GM12875 (cell line): ENCODE data around the gene CTAG2.
"Not testable (repeated sequence)": the region's sequence is repeated elsewhere in the genome, so short reads cannot be mapped to it uniquely, and the experiment has no call there.

ENCODE experiments used
- H3K4me3 ChIP-seq: one replicate; pipeline ENCODE4 v1.5.1; 2011; ENCODE audit warnings: low read depth, low read length, control low read depth
- CTCF ChIP-seq: IDR thresholded peaks from 2 replicates; pipeline ENCODE4 v1.5.1; 2011; ENCODE audit warnings: low read depth, mild to moderate bottlenecking, control low read depth, inconsistent platforms, low read length, moderate library complexity, borderline replicate concordance; ENCODE audit not compliant: insufficient read depth

The CTAG2 gene

GRCh38 chrX:154654925-154655324 is 1.5 kb upstream of the CTAG2 start:
- no peak for TF ChIP-seq CTCF
- no peak overlapping the region for H3K4me3 ChIP-seq

- H3K4me3 ChIP-seq: no peak overlapping the region
- no peak for TF ChIP-seq CTCF
Observed at GRCh38 chrX:154654372-154654771, 993 bp upstream of the CTAG2 start.

GRCh38 chrX:154653048-154653401 is 354 bp downstream of the CTAG2 start:
- TF ChIP-seq CTCF: no peak
- H3K4me3 ChIP-seq: no peak overlapping the region

- no peak for TF ChIP-seq CTCF
- no peak overlapping the region for H3K4me3 ChIP-seq
Observed at GRCh38 chrX:154652311-154653047, 900 bp downstream of the CTAG2 start.

- no peak overlapping the region for H3K4me3 ChIP-seq
- no peak for TF ChIP-seq CTCF
Observed at GRCh38 chrX:154650221-154650510, 3.2 kb downstream of the CTAG2 start.

GRCh38 chrX:154649503-154650220 is 3.7 kb downstream of the CTAG2 start:
- no peak overlapping the region for H3K4me3 ChIP-seq
- TF ChIP-seq CTCF: no peak

GRCh38 chrX:154648931-154649330 is 4.4 kb downstream of the CTAG2 start:
- no peak for TF ChIP-seq CTCF
- no peak overlapping the region for H3K4me3 ChIP-seq

GRCh38 chrX:154645745-154646378 is 7.5 kb downstream of the CTAG2 start:
- H3K4me3 ChIP-seq: not testable (repeated sequence)

GRCh38 chrX:154643708-154644107 is 9.7 kb downstream of the CTAG2 start:
- not testable (repeated sequence) for H3K4me3 ChIP-seq

GRCh38 chrX:154641740-154642139 is 11.6 kb downstream of the CTAG2 start:
- not testable (repeated sequence) for H3K4me3 ChIP-seq
